ENCODE results near the gene GPR18.

DNA sequence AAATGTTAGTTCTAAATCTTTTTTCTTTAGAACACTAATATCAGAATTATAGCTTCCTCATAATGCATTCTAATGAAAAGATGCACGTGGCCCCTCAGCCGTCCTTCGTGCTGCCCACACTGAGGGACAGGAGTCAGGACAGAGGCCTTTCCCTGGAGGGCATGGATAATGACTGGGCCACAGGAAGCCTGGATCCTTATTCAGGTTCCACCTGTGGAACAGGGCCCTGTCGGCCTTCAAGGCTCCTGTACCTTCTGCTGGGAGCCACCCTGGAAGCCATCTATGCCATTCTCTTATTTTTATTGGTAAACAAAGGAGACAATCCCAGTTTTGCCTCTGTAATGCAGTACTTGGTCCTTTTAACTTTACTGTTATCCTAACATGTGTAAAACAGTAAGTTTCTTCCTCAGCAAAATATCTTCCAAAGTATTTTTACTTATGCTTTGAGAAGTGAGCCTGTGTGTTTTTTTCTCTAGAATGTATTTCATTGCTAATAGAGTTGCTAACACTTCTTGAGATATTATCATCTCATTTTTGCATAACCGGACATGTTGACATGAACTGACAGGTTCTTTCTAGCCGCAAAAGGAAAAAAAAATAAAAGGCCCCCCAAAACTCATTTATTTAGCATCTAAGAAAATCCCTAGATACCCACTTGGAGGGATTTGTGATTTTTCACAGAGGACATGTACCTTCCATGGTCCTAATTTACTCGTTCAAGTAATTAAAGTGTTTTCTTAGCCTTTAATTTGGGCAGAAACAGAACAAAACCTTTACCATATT is 43.1 kb upstream of the GPR18 start:
- TF ChIP-seq POLR2A (conservative IDR thresholded peaks at IDR 0.05) = no peak
- TF ChIP-seq FOXP1 (CRISPR knock-in tag; IDR thresholded peaks at IDR 0.05) = no peak
- TF ChIP-seq, protein P1, sequence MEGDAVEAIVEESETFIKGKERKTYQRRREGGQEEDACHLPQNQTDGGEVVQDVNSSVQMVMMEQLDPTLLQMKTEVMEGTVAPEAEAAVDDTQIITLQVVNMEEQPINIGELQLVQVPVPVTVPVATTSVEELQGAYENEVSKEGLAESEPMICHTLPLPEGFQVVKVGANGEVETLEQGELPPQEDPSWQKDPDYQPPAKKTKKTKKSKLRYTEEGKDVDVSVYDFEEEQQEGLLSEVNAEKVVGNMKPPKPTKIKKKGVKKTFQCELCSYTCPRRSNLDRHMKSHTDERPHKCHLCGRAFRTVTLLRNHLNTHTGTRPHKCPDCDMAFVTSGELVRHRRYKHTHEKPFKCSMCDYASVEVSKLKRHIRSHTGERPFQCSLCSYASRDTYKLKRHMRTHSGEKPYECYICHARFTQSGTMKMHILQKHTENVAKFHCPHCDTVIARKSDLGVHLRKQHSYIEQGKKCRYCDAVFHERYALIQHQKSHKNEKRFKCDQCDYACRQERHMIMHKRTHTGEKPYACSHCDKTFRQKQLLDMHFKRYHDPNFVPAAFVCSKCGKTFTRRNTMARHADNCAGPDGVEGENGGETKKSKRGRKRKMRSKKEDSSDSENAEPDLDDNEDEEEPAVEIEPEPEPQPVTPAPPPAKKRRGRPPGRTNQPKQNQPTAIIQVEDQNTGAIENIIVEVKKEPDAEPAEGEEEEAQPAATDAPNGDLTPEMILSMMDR (IDR thresholded peaks at IDR 0.05 in 2 of 3, conservative IDR thresholded peaks at IDR 0.05 in 1 of 3; ENCODE audit: insufficient read depth in 2 of 3, low read depth in 1 of 3, low read length in 3 of 3) = no peak
- TF ChIP-seq NFRKB (IDR thresholded peaks at IDR 0.05; ENCODE audit: low read depth) = no peak
- TF ChIP-seq EZH2 (IDR thresholded peaks at IDR 0.05; ENCODE audit: borderline replicate concordance, low read depth, low read length) = no peak
- TF ChIP-seq ZNF239 (CRISPR knock-in tag; IDR thresholded peaks at IDR 0.05) = no peak
- no peak for TF ChIP-seq CREB1 (IDR thresholded peaks at IDR 0.05)
- TF ChIP-seq CREB1 (CRISPR knock-in tag; IDR thresholded peaks at IDR 0.05) = no peak
- TF ChIP-seq HNRNPK (IDR thresholded peaks at IDR 0.05; ENCODE audit: low read depth, low read length, poor library complexity, severe bottlenecking) = no peak
- TF ChIP-seq ZNF274 (IDR thresholded peaks at IDR 0.05; ENCODE audit: borderline replicate concordance, low read depth, low read length) = no peak
- TF ChIP-seq, protein P2, sequence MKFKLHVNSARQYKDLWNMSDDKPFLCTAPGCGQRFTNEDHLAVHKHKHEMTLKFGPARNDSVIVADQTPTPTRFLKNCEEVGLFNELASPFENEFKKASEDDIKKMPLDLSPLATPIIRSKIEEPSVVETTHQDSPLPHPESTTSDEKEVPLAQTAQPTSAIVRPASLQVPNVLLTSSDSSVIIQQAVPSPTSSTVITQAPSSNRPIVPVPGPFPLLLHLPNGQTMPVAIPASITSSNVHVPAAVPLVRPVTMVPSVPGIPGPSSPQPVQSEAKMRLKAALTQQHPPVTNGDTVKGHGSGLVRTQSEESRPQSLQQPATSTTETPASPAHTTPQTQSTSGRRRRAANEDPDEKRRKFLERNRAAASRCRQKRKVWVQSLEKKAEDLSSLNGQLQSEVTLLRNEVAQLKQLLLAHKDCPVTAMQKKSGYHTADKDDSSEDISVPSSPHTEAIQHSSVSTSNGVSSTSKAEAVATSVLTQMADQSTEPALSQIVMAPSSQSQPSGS (CRISPR knock-in tag; IDR thresholded peaks at IDR 0.05) = no peak
- TF ChIP-seq SREBF2 (CRISPR knock-in tag; IDR thresholded peaks at IDR 0.05) = no peak
- no peak for TF ChIP-seq FOXK2 (conservative IDR thresholded peaks at IDR 0.05 in 1 of 2, IDR thresholded peaks at IDR 0.05 in 1 of 2; ENCODE audit: low read depth in 2 of 2)
